ENCODE measurements around the gene ARRDC5.
A peak's percentile ranks its signal among the peaks of the same experiment; 100 is the strongest.
"Not testable (repeated sequence)": the region's sequence is repeated elsewhere in the genome, so short reads cannot be mapped to it uniquely, and the experiment has no call there.

Gene ARRDC5

DNA sequence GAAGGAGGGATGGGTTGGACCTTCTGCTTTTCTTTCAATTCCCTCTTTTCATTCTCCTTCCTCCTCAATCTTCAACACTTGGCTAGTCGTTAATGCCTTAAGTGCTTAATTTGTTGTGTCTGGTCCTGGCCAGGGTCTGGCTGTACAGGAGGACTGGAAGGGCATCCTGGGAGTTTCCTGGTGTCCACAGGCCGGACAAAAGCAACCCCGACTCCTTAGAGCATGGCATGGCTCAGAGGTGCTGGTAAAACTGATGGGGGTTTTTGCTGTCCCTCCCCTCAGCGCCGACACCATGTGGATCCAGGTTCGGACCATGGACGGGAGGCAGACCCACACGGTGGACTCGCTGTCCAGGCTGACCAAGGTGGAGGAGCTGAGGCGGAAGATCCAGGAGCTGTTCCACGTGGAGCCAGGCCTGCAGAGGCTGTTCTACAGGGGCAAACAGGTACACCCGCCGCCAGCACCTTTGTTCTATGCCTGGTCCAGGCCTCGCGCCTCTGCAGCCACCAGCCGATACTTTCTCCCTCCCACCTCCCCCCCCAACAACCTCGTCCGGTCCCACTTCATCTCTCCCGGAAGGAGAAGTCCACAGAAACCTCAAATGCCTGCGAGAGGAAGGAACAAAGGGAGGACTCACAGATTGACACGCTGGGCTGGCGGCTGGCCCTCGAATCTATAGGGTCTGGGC lies 8.0 kb upstream of the ARRDC5 start:
- Histone ChIP-seq H3K4me1 (ENCODE audit: control insufficient read depth, insufficient read depth, low read length, poor library complexity, severe bottlenecking) (peaks cover 26% of the 10 kb centered on the region), H3K36me3 (ENCODE audit: control insufficient read depth, insufficient read depth, low read length) (no peaks in the 10 kb centered on the region), H3K27me3 (replicated peaks; ENCODE audit: control insufficient read depth, insufficient read depth, low read length, poor library complexity, severe bottlenecking) (no peaks in the 10 kb centered on the region), H3K4me3 (ENCODE audit: insufficient read depth, low read depth, low read length, poor library complexity, severe bottlenecking) (peak overlapping the region; percentile 72), H3K27ac (ENCODE audit: insufficient read depth, low read length, poor library complexity, severe bottlenecking) (peak overlapping the region; percentile 45), H3K9me3 (ENCODE audit: control insufficient read depth, low read length) (no peaks in the 10 kb centered on the region)
- no peak for DNase-seq

DNA sequence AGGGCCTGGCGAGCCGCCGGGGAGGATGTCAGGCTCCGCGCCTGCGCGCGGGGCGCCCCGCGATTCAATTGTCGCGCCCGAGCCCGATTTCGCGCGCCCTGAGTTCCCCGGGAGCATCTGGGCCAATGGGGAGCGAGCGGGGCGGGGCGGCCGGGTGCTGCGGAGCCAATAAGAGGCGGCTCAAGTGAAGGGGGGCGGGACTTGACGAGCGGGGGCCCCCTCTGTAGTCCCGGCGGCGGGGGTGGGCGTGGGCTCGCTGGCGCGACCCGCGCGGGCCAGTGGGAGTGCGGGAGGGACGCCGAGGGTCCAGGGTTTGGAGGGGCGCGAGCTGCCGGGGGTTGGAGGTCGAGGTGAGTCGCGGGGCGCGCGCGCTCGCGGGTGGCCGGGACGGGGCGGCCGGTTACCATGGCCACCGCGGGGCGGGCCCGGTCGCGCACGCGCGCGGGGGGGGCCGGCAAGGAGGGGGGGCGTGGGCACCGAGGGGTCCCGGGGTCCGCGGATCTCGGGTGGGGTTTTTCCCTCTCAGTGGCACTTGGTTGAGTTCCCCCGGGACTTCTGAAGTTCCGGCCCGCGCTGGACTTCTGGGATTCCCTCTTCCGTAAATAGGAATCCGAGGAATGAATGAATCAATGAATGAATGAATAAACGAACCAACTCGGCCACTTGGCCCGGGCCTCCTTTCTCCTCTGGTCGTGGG lies 7.3 kb upstream of the ARRDC5 start:
- Histone ChIP-seq H3K36me3 (ENCODE audit: control insufficient read depth, insufficient read depth, low read length) (no peaks in the 10 kb centered on the region), H3K9me3 (ENCODE audit: control insufficient read depth, low read length) (no peaks in the 10 kb centered on the region), H3K4me3 (ENCODE audit: insufficient read depth, low read depth, low read length, poor library complexity, severe bottlenecking) (peak overlapping the region; percentile 72), H3K27ac (ENCODE audit: insufficient read depth, low read length, poor library complexity, severe bottlenecking) (peak overlapping the region; percentile 48), H3K27me3 (replicated peaks; ENCODE audit: control insufficient read depth, insufficient read depth, low read length, poor library complexity, severe bottlenecking) (no peaks in the 10 kb centered on the region), H3K4me1 (ENCODE audit: control insufficient read depth, insufficient read depth, low read length, poor library complexity, severe bottlenecking) (peaks cover 23% of the 10 kb centered on the region)
- DNase-seq = peak; percentile 86 to 91 (median 89)

DNA sequence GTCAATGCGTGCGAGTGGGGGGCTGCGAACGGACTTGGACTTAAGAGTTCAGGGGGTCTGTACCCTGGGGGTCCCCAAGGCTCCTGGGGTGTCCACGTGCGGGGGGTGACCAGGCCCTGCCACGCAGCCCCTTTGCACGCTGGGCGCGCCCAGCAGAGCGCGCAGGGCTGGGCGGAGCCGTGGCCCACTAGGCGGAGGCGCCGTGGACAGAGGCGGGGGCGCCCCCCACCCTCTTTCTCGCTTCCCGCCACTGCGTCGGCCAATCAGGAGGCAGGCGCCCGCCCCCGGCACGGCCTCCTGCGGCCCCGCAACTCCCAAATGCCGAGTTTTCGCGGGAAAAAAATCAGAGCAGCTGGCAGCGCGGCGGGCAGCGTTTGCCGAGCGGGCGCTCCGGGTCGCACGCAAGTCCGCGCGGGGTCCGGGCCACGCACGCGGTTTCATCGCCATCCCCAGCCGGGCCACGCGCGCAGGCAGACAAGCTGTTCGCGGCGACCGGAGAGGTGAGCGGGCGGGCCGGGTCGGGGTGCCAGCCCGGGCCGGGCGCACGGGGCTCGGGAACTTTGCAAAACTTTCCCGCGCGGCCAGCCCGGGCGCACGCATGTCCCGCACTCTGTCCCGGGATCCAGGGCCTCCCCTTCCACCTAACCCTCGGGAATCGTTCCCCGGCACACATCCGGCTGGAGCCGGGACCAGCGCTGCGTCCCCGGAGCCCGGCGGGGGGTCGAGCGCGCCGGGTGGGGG lies 6.6 kb upstream of the ARRDC5 start, which contains the start of gene UHRF1:
TSS of gene UHRF1 (plus strand) at position 346 of the 741 bp plus-strand sequence. CDS start 1,385 bp downstream, outside the sequence.
- H3K4me3 ChIP-seq (ENCODE audit: insufficient read depth, low read depth, low read length, poor library complexity, severe bottlenecking) = peak within 1 kb of the TSS; percentile 72
- H3K9me3 ChIP-seq (ENCODE audit: control insufficient read depth, low read length) = no peaks in the 10 kb centered on the region
- H3K27me3 ChIP-seq (replicated peaks; ENCODE audit: control insufficient read depth, insufficient read depth, low read length, poor library complexity, severe bottlenecking) = no peaks in the 10 kb centered on the region
- DNase-seq = no peak
- H3K27ac ChIP-seq (ENCODE audit: insufficient read depth, low read length, poor library complexity, severe bottlenecking) = peak within 1 kb of the TSS; percentile 48
- H3K4me1 ChIP-seq (ENCODE audit: control insufficient read depth, insufficient read depth, low read length, poor library complexity, severe bottlenecking) = peaks cover 19% of the 10 kb centered on the region
- H3K36me3 ChIP-seq (ENCODE audit: control insufficient read depth, insufficient read depth, low read length) = no peaks in the 10 kb centered on the region

DNA sequence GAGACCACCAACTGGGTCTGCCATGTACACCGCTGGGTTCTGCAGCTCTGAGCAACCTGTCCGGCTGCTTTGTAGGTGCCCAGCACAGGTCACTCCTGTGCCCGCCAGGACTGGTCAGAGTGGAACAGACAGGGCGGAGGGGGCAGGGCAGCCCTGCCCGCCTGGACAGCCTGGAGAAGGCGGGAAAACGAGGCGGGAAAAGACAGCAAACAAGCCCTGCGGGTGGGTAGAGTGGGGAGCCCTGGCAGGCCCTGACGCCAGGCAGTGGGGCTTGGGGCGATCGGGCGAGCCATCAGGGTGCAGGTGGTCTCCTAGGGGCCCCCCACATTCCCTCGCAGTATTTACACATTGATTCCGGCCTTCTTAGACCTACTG lies 6.1 kb upstream of the ARRDC5 start:
- peaks cover 15% of the 10 kb centered on the region for H3K4me1 ChIP-seq (ENCODE audit: control insufficient read depth, insufficient read depth, low read length, poor library complexity, severe bottlenecking)
- no peak for DNase-seq
- H3K36me3 ChIP-seq (ENCODE audit: control insufficient read depth, insufficient read depth, low read length) = no peaks in the 10 kb centered on the region
- H3K27me3 ChIP-seq (replicated peaks; ENCODE audit: control insufficient read depth, insufficient read depth, low read length, poor library complexity, severe bottlenecking) = no peaks in the 10 kb centered on the region
- H3K9me3 ChIP-seq (ENCODE audit: control insufficient read depth, low read length) = no peaks in the 10 kb centered on the region
- peak overlapping the region; percentile 72 for H3K4me3 ChIP-seq (ENCODE audit: insufficient read depth, low read depth, low read length, poor library complexity, severe bottlenecking)
- no peak overlapping the region for H3K27ac ChIP-seq (ENCODE audit: insufficient read depth, low read length, poor library complexity, severe bottlenecking)

DNA sequence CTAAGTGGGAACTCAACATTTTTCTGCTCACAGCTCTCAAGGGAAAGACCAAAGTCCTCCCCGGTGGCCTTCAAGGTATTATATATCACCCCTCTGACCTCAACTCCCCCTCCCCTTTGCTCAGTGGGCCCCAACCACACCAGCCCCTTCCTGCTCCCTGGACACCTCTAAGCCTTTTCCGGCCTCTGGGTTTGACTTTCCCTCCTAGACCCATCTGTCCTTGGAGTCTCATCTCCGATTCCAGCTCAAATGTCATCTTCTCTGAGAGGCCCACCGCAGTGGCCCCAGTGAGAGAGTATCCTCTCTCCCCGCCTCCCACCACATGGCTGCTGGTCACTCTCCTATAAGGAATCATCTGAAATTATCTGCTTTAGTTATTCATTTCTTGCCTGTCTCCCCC lies 5.7 kb upstream of the ARRDC5 start:
- DNase-seq = no peak
- H3K9me3 ChIP-seq (ENCODE audit: control insufficient read depth, low read length) = no peaks in the 10 kb centered on the region
- H3K27me3 ChIP-seq (replicated peaks; ENCODE audit: control insufficient read depth, insufficient read depth, low read length, poor library complexity, severe bottlenecking) = no peaks in the 10 kb centered on the region
- H3K4me1 ChIP-seq (ENCODE audit: control insufficient read depth, insufficient read depth, low read length, poor library complexity, severe bottlenecking) = peaks cover 15% of the 10 kb centered on the region
- H3K4me3 ChIP-seq (ENCODE audit: insufficient read depth, low read depth, low read length, poor library complexity, severe bottlenecking) = no peak overlapping the region
- H3K27ac ChIP-seq (ENCODE audit: insufficient read depth, low read length, poor library complexity, severe bottlenecking) = no peak overlapping the region
- no peaks in the 10 kb centered on the region for H3K36me3 ChIP-seq (ENCODE audit: control insufficient read depth, insufficient read depth, low read length)

DNA sequence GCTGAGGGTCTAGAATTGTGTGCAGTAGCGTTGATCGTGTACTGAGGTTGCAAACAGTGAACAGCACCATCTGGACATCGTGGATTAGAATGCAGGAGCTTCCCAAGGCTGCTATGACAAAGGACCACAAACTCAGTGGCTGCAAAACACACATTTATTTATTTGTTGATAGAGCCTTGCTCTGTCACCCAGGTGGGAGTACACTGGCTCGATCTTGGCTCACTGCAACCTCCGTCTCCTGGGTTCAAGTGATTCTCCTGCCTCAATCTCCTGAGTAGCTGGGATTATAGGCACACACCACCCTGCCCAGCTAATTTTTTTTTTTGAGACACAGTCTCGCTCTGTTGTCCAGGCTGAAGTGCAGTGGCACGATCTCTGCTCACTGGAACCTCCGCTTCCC lies 4.3 kb upstream of the ARRDC5 start:
- no peaks in the 10 kb centered on the region for H3K36me3 ChIP-seq (ENCODE audit: control insufficient read depth, insufficient read depth, low read length)
- no peak for DNase-seq
- no peaks in the 10 kb centered on the region for H3K27me3 ChIP-seq (replicated peaks; ENCODE audit: control insufficient read depth, insufficient read depth, low read length, poor library complexity, severe bottlenecking)
- no peak overlapping the region for H3K4me3 ChIP-seq (ENCODE audit: insufficient read depth, low read depth, low read length, poor library complexity, severe bottlenecking)
- peaks cover 15% of the 10 kb centered on the region for H3K4me1 ChIP-seq (ENCODE audit: control insufficient read depth, insufficient read depth, low read length, poor library complexity, severe bottlenecking)
- H3K27ac ChIP-seq (ENCODE audit: insufficient read depth, low read length, poor library complexity, severe bottlenecking) = no peak overlapping the region
- H3K9me3 ChIP-seq (ENCODE audit: control insufficient read depth, low read length) = no peaks in the 10 kb centered on the region

DNA sequence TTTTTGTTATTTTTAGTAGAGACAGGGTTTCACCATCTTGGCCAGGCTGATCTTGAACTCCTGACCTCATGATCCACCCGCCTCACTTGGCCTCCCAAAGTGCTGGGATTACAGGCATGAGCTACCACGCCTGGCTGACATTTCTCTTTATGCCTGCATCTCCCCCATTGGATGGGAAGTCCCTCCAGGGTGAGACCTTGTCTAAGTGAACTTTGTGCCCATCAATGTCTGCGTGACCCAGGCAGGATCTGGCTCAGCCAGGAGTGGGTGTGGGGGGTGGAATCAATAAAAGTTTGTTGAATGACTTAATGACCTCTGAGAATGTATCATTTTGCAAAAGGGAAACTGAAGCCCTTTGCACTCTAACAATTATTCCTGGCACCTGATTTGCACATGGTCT lies 1.8 kb upstream of the ARRDC5 start:
- no peaks in the 10 kb centered on the region for H3K36me3 ChIP-seq (ENCODE audit: control insufficient read depth, insufficient read depth, low read length)
- H3K4me3 ChIP-seq (ENCODE audit: insufficient read depth, low read depth, low read length, poor library complexity, severe bottlenecking) = no peak overlapping the region
- no peak for DNase-seq

DNA sequence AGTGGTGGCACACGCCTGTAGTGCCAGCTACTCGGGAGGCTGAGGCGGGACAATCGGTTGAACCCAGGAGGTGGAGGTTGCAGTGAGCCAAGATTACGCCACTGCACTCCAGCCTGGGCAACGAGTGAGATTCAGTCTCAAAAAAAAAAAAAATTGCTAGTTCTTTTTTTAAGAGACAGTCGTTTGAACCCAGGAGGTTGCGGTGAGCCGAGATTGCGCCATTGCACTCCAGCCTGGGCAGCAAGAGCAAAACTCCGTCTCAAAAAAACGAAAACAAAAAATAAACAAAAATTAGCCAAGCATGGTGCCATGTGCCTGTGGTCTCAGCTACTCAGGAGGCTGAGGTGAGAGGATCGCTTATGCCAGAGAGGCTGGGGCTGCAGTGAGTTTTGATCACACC lies 1.8 kb downstream of the ARRDC5 start:
- DNase-seq; H3K27me3 ChIP-seq (replicated peaks; ENCODE audit: control insufficient read depth, insufficient read depth, low read length, poor library complexity, severe bottlenecking); H3K4me3 ChIP-seq (ENCODE audit: insufficient read depth, low read depth, low read length, poor library complexity, severe bottlenecking); H3K4me1 ChIP-seq (ENCODE audit: control insufficient read depth, insufficient read depth, low read length, poor library complexity, severe bottlenecking); H3K9me3 ChIP-seq (ENCODE audit: control insufficient read depth, low read length); H3K27ac ChIP-seq (ENCODE audit: insufficient read depth, low read length, poor library complexity, severe bottlenecking); H3K36me3 ChIP-seq (ENCODE audit: control insufficient read depth, insufficient read depth, low read length): not testable (repeated sequence)

More for the DNA sequence above, 1.8 kb upstream of the ARRDC5 start:
- H3K27me3 ChIP-seq (replicated peaks; ENCODE audit: control insufficient read depth, insufficient read depth, low read length, poor library complexity, severe bottlenecking) = no peaks in the 10 kb centered on the region
- no peaks in the 10 kb centered on the region for H3K4me1 ChIP-seq (ENCODE audit: control insufficient read depth, insufficient read depth, low read length, poor library complexity, severe bottlenecking)
- H3K27ac ChIP-seq (ENCODE audit: insufficient read depth, low read length, poor library complexity, severe bottlenecking) = no peak overlapping the region
- no peaks in the 10 kb centered on the region for H3K9me3 ChIP-seq (ENCODE audit: control insufficient read depth, low read length)

DNA sequence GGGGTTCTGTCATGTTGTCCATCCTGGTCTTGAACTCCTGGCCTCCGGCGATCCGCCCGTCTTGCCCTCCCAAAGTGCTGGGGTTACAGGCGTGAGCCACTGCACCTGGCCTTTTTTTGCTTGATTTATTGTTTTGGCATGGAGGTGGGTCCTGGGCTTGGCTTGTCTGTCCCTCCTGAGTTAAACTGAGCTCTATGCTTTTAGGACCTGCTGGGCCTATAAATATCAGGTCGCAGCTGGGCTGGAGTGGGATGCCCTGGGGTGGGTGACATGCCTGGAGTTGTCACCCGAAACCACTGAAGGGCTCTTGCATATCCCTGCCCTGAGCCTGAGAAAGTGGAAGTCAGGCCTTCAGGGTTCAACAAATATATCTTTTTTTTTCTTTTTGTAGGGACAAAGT lies 5.5 kb downstream of the ARRDC5 start:
- H3K27ac ChIP-seq (ENCODE audit: insufficient read depth, low read length, poor library complexity, severe bottlenecking) = no peak overlapping the region
- H3K9me3 ChIP-seq (ENCODE audit: control insufficient read depth, low read length) = no peaks in the 10 kb centered on the region
- no peaks in the 10 kb centered on the region for H3K36me3 ChIP-seq (ENCODE audit: control insufficient read depth, insufficient read depth, low read length)
- no peaks in the 10 kb centered on the region for H3K27me3 ChIP-seq (replicated peaks; ENCODE audit: control insufficient read depth, insufficient read depth, low read length, poor library complexity, severe bottlenecking)
- no peak overlapping the region for H3K4me3 ChIP-seq (ENCODE audit: insufficient read depth, low read depth, low read length, poor library complexity, severe bottlenecking)
- DNase-seq = no peak
- no peaks in the 10 kb centered on the region for H3K4me1 ChIP-seq (ENCODE audit: control insufficient read depth, insufficient read depth, low read length, poor library complexity, severe bottlenecking)

DNA sequence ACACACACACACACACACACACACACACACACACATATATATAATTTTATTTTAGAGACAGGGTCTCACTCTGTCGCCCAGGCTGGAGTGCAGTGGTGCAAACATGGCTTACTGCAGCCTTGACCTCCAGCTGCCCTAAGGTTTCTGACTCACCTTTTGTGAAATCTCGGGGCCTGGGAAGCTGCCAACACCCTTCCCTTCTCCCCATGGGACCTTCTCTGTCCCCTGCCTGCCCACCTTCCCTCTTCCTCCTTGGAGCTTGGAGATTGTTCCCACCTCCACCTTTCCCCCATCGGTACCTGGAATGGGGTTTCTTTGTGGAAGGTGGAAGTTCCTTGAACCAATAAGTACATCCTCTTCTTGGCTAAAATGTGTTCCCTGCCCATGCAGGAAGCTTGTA lies 6.3 kb downstream of the ARRDC5 start:
- DNase-seq = no peak
- H3K4me1 ChIP-seq (ENCODE audit: control insufficient read depth, insufficient read depth, low read length, poor library complexity, severe bottlenecking) = no peaks in the 10 kb centered on the region

More for the DNA sequence above, 6.3 kb downstream of the ARRDC5 start:
- no peaks in the 10 kb centered on the region for H3K9me3 ChIP-seq (ENCODE audit: control insufficient read depth, low read length)
- no peak overlapping the region for H3K27ac ChIP-seq (ENCODE audit: insufficient read depth, low read length, poor library complexity, severe bottlenecking)
- H3K36me3 ChIP-seq (ENCODE audit: control insufficient read depth, insufficient read depth, low read length) = no peaks in the 10 kb centered on the region
- H3K27me3 ChIP-seq (replicated peaks; ENCODE audit: control insufficient read depth, insufficient read depth, low read length, poor library complexity, severe bottlenecking) = no peaks in the 10 kb centered on the region
- H3K4me3 ChIP-seq (ENCODE audit: insufficient read depth, low read depth, low read length, poor library complexity, severe bottlenecking) = no peak overlapping the region

Measured in effector memory CD4-positive, alpha-beta T cell (primary cell).